HCT116 (cell line): ENCODE results near the gene ALDH1L2. TPM values are rescaled to one million over a fixed set of nuclear protein-coding genes. Genes with fewer than 3 reads are reported as not detected.

ENCODE experiments used
- ATAC-seq: fragments of 200-7000 bp; cut with Tn5 transposase; 2 replicates; pipeline ENCODE4 v1.9.1; 2020; ENCODE audit warnings: mild to moderate bottlenecking, moderate library complexity
- BruUV-seq: library from RNA; stranded (reverse); fragments of 400-500 nt; replicated peaks from 2 replicates; lab custom pipeline; 2021; lab: Mats Ljungman, UMichigan
- CTCF ChIA-PET: fragments of 300-600 bp; sonication (Branson Sonifier 250); formaldehyde crosslinking; loops from one replicate; lab custom pipeline; 2021; ENCODE audit warnings: antibody characterized with exemption; lab: Charles Lee
- POLR2A ChIA-PET: fragments of 300-600, 350-600 bp; sonication (Branson Sonifier 250); formaldehyde crosslinking; loops from one replicate; lab custom pipeline; 2021; ENCODE audit warnings: antibody characterized with exemption; lab: Charles Lee
- RAD21 ChIA-PET, 2 experiments: fragments of 300-600 bp; sonication (Branson Sonifier 250); formaldehyde crosslinking; loops; one replicate each; lab custom pipeline; 2023; ENCODE audit warnings: low total read pairs in 2 of 2; ENCODE audit not compliant: uncharacterized antibody in 2 of 2, unreplicated experiment in 2 of 2, low non-redundant PET in 1 of 2; lab: Charles Lee
- DNase-seq: peaks from one replicate; pipeline ENCODE4 v3.0.0-alpha.2; 2010; ENCODE audit warnings: low read depth, low spot score
- H2AFZ ChIP-seq: fragments of 200-600 bp; shearing (Covaris generic), sonication (generic); 2 replicates; pipeline ENCODE4 v1.6.1; 2017; ENCODE audit warnings: low read depth, mixed run types, mixed read lengths, antibody characterized with exemption, low read length; ENCODE audit not compliant: poor library complexity, severe bottlenecking
- H3K27ac ChIP-seq: 2 replicates; pipeline ENCODE4 v1.5.1; 2012; ENCODE audit warnings: low read depth, low read length
- H3K27me3 ChIP-seq: fragments of 200-600 bp; sonication (generic); 2 replicates; pipeline ENCODE4 v1.6.1; 2016; ENCODE audit warnings: mixed run types, low read length, mixed read lengths; ENCODE audit not compliant: insufficient read depth
- H3K36me3 ChIP-seq, 2 experiments: fragments of 200-500 bp in 1 of 2; fragments of 200-600 bp in 1 of 2; sonication (Bioruptor generic) in 1 of 2; sonication (generic) in 1 of 2; 2 replicates each; pipeline versions ENCODE4 v1.5.1 to v1.6.1; 2014 to 2016; ENCODE audit warnings: low read length in 2 of 2, inconsistent platforms in 1 of 2, mixed read lengths in 1 of 2, mixed run types in 1 of 2; ENCODE audit not compliant: insufficient read depth in 2 of 2, control insufficient read depth in 1 of 2
- H3K4me1 ChIP-seq, 2 experiments: fragments of 200-600 bp in 1 of 2; sonication (generic) in 1 of 2; 2 replicates each; pipeline versions ENCODE4 v1.5.1 to v1.6.1; 2012 to 2017; ENCODE audit warnings: low read length in 2 of 2, inconsistent platforms in 1 of 2, mild to moderate bottlenecking in 1 of 2, mixed read lengths in 1 of 2, mixed run types in 1 of 2, moderate library complexity in 1 of 2; ENCODE audit not compliant: insufficient read depth in 2 of 2, control insufficient read depth in 1 of 2
- H3K4me2 ChIP-seq: fragments of 200-600 bp; sonication (generic); 2 replicates; pipeline ENCODE4 v1.6.1; 2017; ENCODE audit warnings: mixed run types, low read length, mixed read lengths
- H3K4me3 ChIP-seq, 2 experiments: fragments of 200-600 bp in 1 of 2; sonication (generic) in 1 of 2; replicated peaks in 1 of 2; 2 replicates each; pipeline ENCODE4 v1.5.1; 2011 to 2016; ENCODE audit warnings: low read length in 2 of 2, control low read depth in 1 of 2, low read depth in 1 of 2, mild to moderate bottlenecking in 1 of 2, mixed read lengths in 1 of 2, mixed run types in 1 of 2
- H3K79me2 ChIP-seq: fragments of 200-600 bp; sonication (generic); 2 replicates; pipeline ENCODE4 v1.6.1; 2017; ENCODE audit warnings: mild to moderate bottlenecking, mixed run types, low read length, moderate library complexity, mixed read lengths; ENCODE audit not compliant: insufficient read depth
- H3K9ac ChIP-seq: fragments of 200-600 bp; sonication (generic); 2 replicates; pipeline ENCODE4 v1.6.1; 2016; ENCODE audit warnings: low read length, mixed read lengths
- H3K9me2 ChIP-seq: fragments of 200-600 bp; sonication (generic), shearing (Covaris generic); 2 replicates; pipeline ENCODE4 v1.6.1; 2017; ENCODE audit warnings: mixed run types, mild to moderate bottlenecking, moderate library complexity; ENCODE audit not compliant: insufficient read depth
- H3K9me3 ChIP-seq, 2 experiments: fragments of 200-500 bp in 1 of 2; fragments of 200-600 bp in 1 of 2; sonication (Bioruptor generic) in 1 of 2; sonication (generic) in 1 of 2; 2 replicates each; pipeline ENCODE4 v1.6.1; 2014 to 2017; ENCODE audit warnings: low read length in 2 of 2, mixed read lengths in 2 of 2, inconsistent platforms in 1 of 2, low read depth in 1 of 2, mild to moderate bottlenecking in 1 of 2, mixed run types in 1 of 2, moderate library complexity in 1 of 2; ENCODE audit not compliant: control insufficient read depth in 1 of 2, insufficient read depth in 1 of 2
- H4K20me1 ChIP-seq: fragments of 200-600 bp; sonication (generic), shearing (Covaris generic); 2 replicates; pipeline ENCODE4 v1.6.1; 2017; ENCODE audit warnings: mixed run types, mild to moderate bottlenecking, moderate library complexity; ENCODE audit not compliant: insufficient read depth
- CBX3 ChIP-seq: IDR thresholded peaks from 2 replicates; pipeline ENCODE4 v1.6.1; 2012; ENCODE audit warnings: low read depth
- EGR1 ChIP-seq: IDR thresholded peaks from 2 replicates; pipeline ENCODE4 v1.6.1; 2012; ENCODE audit warnings: low read depth
- FOSL1 ChIP-seq: IDR thresholded peaks from 2 replicates; pipeline ENCODE4 v1.6.1; 2012; ENCODE audit warnings: low read depth
- POLR2AphosphoS5 ChIP-seq: IDR thresholded peaks from 2 replicates; pipeline ENCODE4 v1.6.1; 2011; ENCODE audit warnings: mild to moderate bottlenecking, low read depth, low read length, moderate library complexity
- SIN3A ChIP-seq: IDR thresholded peaks from 2 replicates; pipeline ENCODE4 v1.6.1; 2012; ENCODE audit warnings: low read depth
- SRF ChIP-seq: IDR thresholded peaks from 2 replicates; pipeline ENCODE4 v1.6.1; 2012; ENCODE audit warnings: low read depth
- TCF7L2 ChIP-seq: IDR thresholded peaks from 2 replicates; pipeline ENCODE4 v1.7.0; 2011; ENCODE audit warnings: borderline replicate concordance, inconsistent platforms; ENCODE audit not compliant: insufficient read depth, insufficient read length; ENCODE audit errors: extremely low read depth
- ZFX ChIP-seq: fragments of 450-650 bp; IDR thresholded peaks from 2 replicates; pipeline ENCODE4 v1.6.1; 2017
- intact Hi-C: fragments of 100-400 bp; cut with micrococcal nuclease; formaldehyde crosslinking; loops from 2 replicates; pipeline ENCODE4 v1.10.0; 2022
- total RNA-seq: library from RNA; stranded (reverse); gene quantifications from one replicate; pipeline ENCODE4 v1.2.1, GENCODE V29; 2021; ENCODE audit not compliant: unreplicated experiment
- TF ChIP-seq, protein P1 (sequence below): IDR thresholded peaks from 2 replicates; pipeline ENCODE4 v1.6.1; 2012; ENCODE audit warnings: low read depth

ALDH1L2 gene
- total RNA-seq, 1 experiment from 2014 or later, result 1.5 TPM

GRCh38 chr12:105076098-105076497 lies 8.2 kb downstream of the ALDH1L2 start:
- no peaks in the 10 kb centered on the region for H3K27me3 ChIP-seq
- RAD21 ChIA-PET, result no interaction called here
- H3K9ac ChIP-seq, result no peak overlapping the region
- H3K4me1 ChIP-seq, result no peaks in the 10 kb centered on the region
- CTCF ChIA-PET, result no interaction called here
- H3K4me2 ChIP-seq, result no peak overlapping the region
- no peaks in the 10 kb centered on the region for H3K9me2 ChIP-seq
- no peaks in the 10 kb centered on the region for H3K79me2 ChIP-seq
- H3K9me3 ChIP-seq, result no peaks in the 10 kb centered on the region
- no peak overlapping the region for H3K27ac ChIP-seq
- ATAC-seq, result no peak
- TF ChIP-seq TCF7L2 (no peak), POLR2AphosphoS5 (no peak), SIN3A (no peak), EGR1 (no peak), CBX3 (no peak)
- TF ChIP-seq, protein P1, sequence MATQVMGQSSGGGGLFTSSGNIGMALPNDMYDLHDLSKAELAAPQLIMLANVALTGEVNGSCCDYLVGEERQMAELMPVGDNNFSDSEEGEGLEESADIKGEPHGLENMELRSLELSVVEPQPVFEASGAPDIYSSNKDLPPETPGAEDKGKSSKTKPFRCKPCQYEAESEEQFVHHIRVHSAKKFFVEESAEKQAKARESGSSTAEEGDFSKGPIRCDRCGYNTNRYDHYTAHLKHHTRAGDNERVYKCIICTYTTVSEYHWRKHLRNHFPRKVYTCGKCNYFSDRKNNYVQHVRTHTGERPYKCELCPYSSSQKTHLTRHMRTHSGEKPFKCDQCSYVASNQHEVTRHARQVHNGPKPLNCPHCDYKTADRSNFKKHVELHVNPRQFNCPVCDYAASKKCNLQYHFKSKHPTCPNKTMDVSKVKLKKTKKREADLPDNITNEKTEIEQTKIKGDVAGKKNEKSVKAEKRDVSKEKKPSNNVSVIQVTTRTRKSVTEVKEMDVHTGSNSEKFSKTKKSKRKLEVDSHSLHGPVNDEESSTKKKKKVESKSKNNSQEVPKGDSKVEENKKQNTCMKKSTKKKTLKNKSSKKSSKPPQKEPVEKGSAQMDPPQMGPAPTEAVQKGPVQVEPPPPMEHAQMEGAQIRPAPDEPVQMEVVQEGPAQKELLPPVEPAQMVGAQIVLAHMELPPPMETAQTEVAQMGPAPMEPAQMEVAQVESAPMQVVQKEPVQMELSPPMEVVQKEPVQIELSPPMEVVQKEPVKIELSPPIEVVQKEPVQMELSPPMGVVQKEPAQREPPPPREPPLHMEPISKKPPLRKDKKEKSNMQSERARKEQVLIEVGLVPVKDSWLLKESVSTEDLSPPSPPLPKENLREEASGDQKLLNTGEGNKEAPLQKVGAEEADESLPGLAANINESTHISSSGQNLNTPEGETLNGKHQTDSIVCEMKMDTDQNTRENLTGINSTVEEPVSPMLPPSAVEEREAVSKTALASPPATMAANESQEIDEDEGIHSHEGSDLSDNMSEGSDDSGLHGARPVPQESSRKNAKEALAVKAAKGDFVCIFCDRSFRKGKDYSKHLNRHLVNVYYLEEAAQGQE, result no peak
- no peaks in the 10 kb centered on the region for H4K20me1 ChIP-seq
- BruUV-seq, result no TSS peak
- no peak overlapping the region for H2AFZ ChIP-seq
- intact Hi-C loops, result no loop called here
- POLR2A ChIA-PET, result no interaction called here
- H3K4me3 ChIP-seq, result no peak overlapping the region
- no peak for DNase-seq
- H3K36me3 ChIP-seq, result no peaks in the 10 kb centered on the region

- Histone ChIP-seq H3K9me2 (no peaks in the 10 kb centered on the region), H3K4me1 (no peaks in the 10 kb centered on the region)
- TF ChIP-seq ZFX (no peak), SRF (no peak), FOSL1 (no peak), SIN3A (no peak), CBX3 (no peak)
- TF ChIP-seq, all 23 proteins: peak for 0
- Histone ChIP-seq H3K27me3 (no peaks in the 10 kb centered on the region), H3K36me3 (no peaks in the 10 kb centered on the region), H3K4me3 (no peak overlapping the region), H4K20me1 (no peaks in the 10 kb centered on the region), H3K27ac (no peak overlapping the region), H3K4me2 (no peak overlapping the region), H3K9ac (no peak overlapping the region), H3K79me2 (no peaks in the 10 kb centered on the region), H3K9me3 (no peaks in the 10 kb centered on the region), H2AFZ (no peak overlapping the region)
- RAD21 ChIA-PET, result no interaction called here
- no TSS peak for BruUV-seq
- POLR2A ChIA-PET, result no interaction called here
- intact Hi-C loops, result no loop called here
- CTCF ChIA-PET, result no interaction called here
- ATAC-seq (no peak), DNase-seq (no peak)
These were observed 11.3 kb downstream of the ALDH1L2 start for GRCh38 chr12:105072888-105073488.
